Astrocyte (in vitro differentiated cells and primary cell): Measurements from ENCODE around the gene ATG4C. TPM values are rescaled to one million over a fixed set of nuclear protein-coding genes. Genes with fewer than 3 reads are reported as not detected.
"Not testable (repeated sequence)": the region's sequence is repeated elsewhere in the genome, so short reads cannot be mapped to it uniquely, and the experiment has no call there.

Experiments used
- DNase-seq: peaks from one replicate; pipeline ENCODE4 v3.0.0-alpha.2; 2010; ENCODE audit warnings: low read depth
- FAIRE-seq: peaks from 2 replicates; lab custom pipeline; 2011; peaks lifted over from hg19 to GRCh38; lab: Jason Lieb, UNC
- H2AFZ ChIP-seq: 2 replicates; pipeline ENCODE4 v1.6.0; 2012; ENCODE audit warnings: low read depth, low read length, inconsistent platforms
- H3K27ac ChIP-seq: 2 replicates; pipeline ENCODE4 v1.5.1; 2011; ENCODE audit warnings: low read depth, low read length, inconsistent platforms
- H3K27me3 ChIP-seq: 2 replicates; pipeline ENCODE4 v1.6.0; 2011; ENCODE audit warnings: low read length, inconsistent platforms; ENCODE audit not compliant: insufficient read depth
- H3K36me3 ChIP-seq: 2 replicates; pipeline ENCODE4 v1.5.1; 2011; ENCODE audit warnings: low read length, inconsistent platforms; ENCODE audit not compliant: insufficient read depth
- H3K4me1 ChIP-seq: 2 replicates; pipeline ENCODE4 v1.5.1; 2011; ENCODE audit warnings: low read length, inconsistent platforms; ENCODE audit not compliant: insufficient read depth
- H3K4me2 ChIP-seq: 2 replicates; pipeline ENCODE4 v1.6.0; 2012; ENCODE audit warnings: low read length, inconsistent platforms
- H3K4me3 ChIP-seq: 2 replicates; pipeline ENCODE4 v1.5.1; 2011; ENCODE audit warnings: low read depth, mild to moderate bottlenecking, low read length, inconsistent platforms; ENCODE audit not compliant: insufficient read depth
- H3K79me2 ChIP-seq: 2 replicates; pipeline ENCODE4 v1.6.0; 2012; ENCODE audit warnings: mild to moderate bottlenecking, low read length, inconsistent platforms; ENCODE audit not compliant: insufficient read depth
- H3K9ac ChIP-seq: 2 replicates; pipeline ENCODE4 v1.6.0; 2012; ENCODE audit warnings: mild to moderate bottlenecking, low read length, inconsistent platforms
- H3K9me3 ChIP-seq: 2 replicates; pipeline ENCODE4 v1.5.1; 2012; ENCODE audit warnings: low read depth, mild to moderate bottlenecking, low read length, inconsistent platforms; ENCODE audit not compliant: insufficient read depth
- H4K20me1 ChIP-seq: 2 replicates; pipeline ENCODE4 v1.6.0; 2012; ENCODE audit warnings: low read length, inconsistent platforms; ENCODE audit not compliant: insufficient read depth
- H3K27ac Mint-ChIP-seq: one replicate; pipeline ENCODE4 v1.8.0; 2021; ENCODE audit warnings: mild to moderate bottlenecking, mixed read lengths; ENCODE audit not compliant: unreplicated experiment
- H3K27me3 Mint-ChIP-seq: one replicate; pipeline ENCODE4 v1.8.0; 2021; ENCODE audit warnings: low read depth, mixed read lengths; ENCODE audit not compliant: unreplicated experiment
- H3K36me3 Mint-ChIP-seq: one replicate; pipeline ENCODE4 v1.8.0; 2021; ENCODE audit warnings: low read depth, mixed read lengths; ENCODE audit not compliant: unreplicated experiment
- H3K4me1 Mint-ChIP-seq: one replicate; pipeline ENCODE4 v1.8.0; 2021; ENCODE audit warnings: low read depth, mixed read lengths; ENCODE audit not compliant: unreplicated experiment
- H3K4me3 Mint-ChIP-seq: one replicate; pipeline ENCODE4 v1.8.0; 2021; ENCODE audit warnings: mild to moderate bottlenecking, moderate library complexity, mixed read lengths; ENCODE audit not compliant: unreplicated experiment
- H3K9me3 Mint-ChIP-seq: one replicate; pipeline ENCODE4 v1.8.0; 2021; ENCODE audit warnings: mild to moderate bottlenecking, mixed read lengths; ENCODE audit not compliant: unreplicated experiment
- CTCF ChIP-seq: IDR thresholded peaks from 2 replicates; pipeline ENCODE4 v1.5.1; 2011; ENCODE audit warnings: low read depth, mild to moderate bottlenecking, inconsistent platforms, low read length, moderate library complexity; ENCODE audit not compliant: insufficient read depth
- EZH2 ChIP-seq: IDR thresholded peaks from 2 replicates; pipeline ENCODE4 v1.6.1; 2012; ENCODE audit warnings: mild to moderate bottlenecking, low read length, inconsistent platforms; ENCODE audit not compliant: insufficient read depth
- total RNA-seq: library from RNA; stranded (reverse); gene quantifications from 2 replicates; pipeline ENCODE4 v1.2.1, GENCODE V29; 2021

Gene ATG4C
- total RNA-seq, 1 donor from 2014 or later = 7.0 TPM

- Mint-ChIP-seq H3K27ac (no peak overlapping the region), H3K4me3 (no peak overlapping the region), H3K4me1 (no peaks in the 10 kb centered on the region), H3K36me3 (no peaks in the 10 kb centered on the region), H3K27me3 (no peaks in the 10 kb centered on the region), H3K9me3 (peaks cover 3% of the 10 kb centered on the region)
- Histone ChIP-seq H3K4me3 (no peak overlapping the region), H3K9ac (no peak overlapping the region), H2AFZ (no peak overlapping the region), H3K9me3 (no peaks in the 10 kb centered on the region), H3K4me1 (no peaks in the 10 kb centered on the region), H3K27ac (no peak overlapping the region), H3K79me2 (no peaks in the 10 kb centered on the region), H4K20me1 (no peaks in the 10 kb centered on the region), H3K4me2 (no peak overlapping the region), H3K36me3 (no peaks in the 10 kb centered on the region), H3K27me3 (no peaks in the 10 kb centered on the region)
- FAIRE-seq = no peak
- no peak for DNase-seq
- no peak for TF ChIP-seq EZH2
- TF ChIP-seq CTCF = no peak
Observed at GRCh38 chr1:62765981-62766380, 18.0 kb upstream of the ATG4C start.

GRCh38 chr1:62768551-62768950 is 15.4 kb upstream of the ATG4C start:
- H3K9ac ChIP-seq, H3K4me1 ChIP-seq, H3K27me3 ChIP-seq, H3K9me3 Mint-ChIP-seq, H3K9me3 ChIP-seq, H3K4me3 ChIP-seq, H3K4me3 Mint-ChIP-seq, H4K20me1 ChIP-seq, H3K36me3 Mint-ChIP-seq, H2AFZ ChIP-seq, H3K27ac Mint-ChIP-seq, H3K27ac ChIP-seq, H3K36me3 ChIP-seq, H3K79me2 ChIP-seq, FAIRE-seq, DNase-seq, H3K4me2 ChIP-seq, H3K27me3 Mint-ChIP-seq, H3K4me1 Mint-ChIP-seq: not testable (repeated sequence)

GRCh38 chr1:62772607-62773295 is 11.2 kb upstream of the ATG4C start:
- no peak for TF ChIP-seq CTCF
- no peak for TF ChIP-seq EZH2
- Histone ChIP-seq H3K4me2 (no peak overlapping the region), H2AFZ (no peak overlapping the region), H3K9ac (no peak overlapping the region), H3K27ac (no peak overlapping the region), H3K4me3 (no peak overlapping the region), H3K9me3 (no peaks in the 10 kb centered on the region), H3K79me2 (no peaks in the 10 kb centered on the region), H3K27me3 (peaks cover 6% of the 10 kb centered on the region), H3K36me3 (no peaks in the 10 kb centered on the region), H3K4me1 (no peaks in the 10 kb centered on the region), H4K20me1 (no peaks in the 10 kb centered on the region)
- H3K9me3 Mint-ChIP-seq = peaks cover 5% of the 10 kb centered on the region
- DNase-seq (no peak), FAIRE-seq (no peak)
- H3K4me1 Mint-ChIP-seq = no peaks in the 10 kb centered on the region
- no peak overlapping the region for H3K4me3 Mint-ChIP-seq
- H3K27ac Mint-ChIP-seq = no peak overlapping the region
- no peaks in the 10 kb centered on the region for H3K27me3 Mint-ChIP-seq
- no peaks in the 10 kb centered on the region for H3K36me3 Mint-ChIP-seq
